Medulla oblongata (tissue), 1 donor: ENCODE measurements around the gene ZDHHC14.

Experiments
- DNase-seq: peaks from one replicate; pipeline ENCODE4 v3.0.0-alpha.2; 2015; ENCODE audit errors: extremely low spot score

Gene ZDHHC14

GRCh38 chr6:157491571-157492232, 110.7 kb downstream of the ZDHHC14 start:
- DNase-seq: no peak

DNA sequence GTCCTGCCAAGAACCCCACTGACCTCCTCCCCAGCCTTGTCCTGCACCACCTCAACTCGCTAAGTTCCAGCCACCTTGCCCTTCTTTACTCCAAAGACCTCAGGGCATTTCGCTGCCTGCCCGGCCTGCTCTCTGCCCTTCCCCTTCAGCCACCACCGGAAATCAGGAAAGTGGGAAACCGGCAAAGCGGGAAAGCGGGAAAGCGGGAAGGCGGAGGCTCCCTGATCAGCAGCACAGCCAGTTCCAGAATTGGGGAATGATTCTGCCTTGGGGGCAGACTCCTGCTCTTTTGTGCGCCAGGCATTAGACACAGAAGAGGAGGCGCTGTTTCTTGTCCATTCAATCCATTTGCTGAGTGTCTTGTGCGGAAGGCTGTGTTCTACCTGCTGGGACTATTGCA, 111.3 kb downstream of the ZDHHC14 start:
- DNase-seq: no peak

- DNase-seq: no peak
Observed at GRCh38 chr6:157492741-157493140, 111.8 kb downstream of the ZDHHC14 start.

DNA sequence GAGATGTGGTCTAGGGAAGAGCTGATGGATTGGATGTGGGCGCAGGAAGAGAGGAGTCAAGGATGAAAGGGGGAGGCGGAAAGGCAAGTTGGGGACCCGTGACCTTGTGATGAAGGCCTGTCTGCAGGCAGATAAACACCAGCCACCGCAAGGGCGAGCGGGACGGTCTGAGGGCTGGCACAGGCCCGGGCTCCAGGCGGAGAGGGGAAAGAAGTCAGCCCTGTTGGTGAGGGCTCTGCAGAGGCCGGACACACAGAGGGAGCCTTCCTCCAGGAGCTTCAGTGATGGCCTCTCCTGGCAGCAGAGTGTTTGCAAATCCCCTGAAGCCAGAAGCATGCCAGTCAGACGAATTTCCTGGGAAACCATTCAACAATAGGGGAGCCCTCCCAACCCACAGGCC, 112.2 kb downstream of the ZDHHC14 start:
- no peak for DNase-seq

- no peak for DNase-seq
Observed at GRCh38 chr6:157493576-157493975, 112.6 kb downstream of the ZDHHC14 start.

DNA sequence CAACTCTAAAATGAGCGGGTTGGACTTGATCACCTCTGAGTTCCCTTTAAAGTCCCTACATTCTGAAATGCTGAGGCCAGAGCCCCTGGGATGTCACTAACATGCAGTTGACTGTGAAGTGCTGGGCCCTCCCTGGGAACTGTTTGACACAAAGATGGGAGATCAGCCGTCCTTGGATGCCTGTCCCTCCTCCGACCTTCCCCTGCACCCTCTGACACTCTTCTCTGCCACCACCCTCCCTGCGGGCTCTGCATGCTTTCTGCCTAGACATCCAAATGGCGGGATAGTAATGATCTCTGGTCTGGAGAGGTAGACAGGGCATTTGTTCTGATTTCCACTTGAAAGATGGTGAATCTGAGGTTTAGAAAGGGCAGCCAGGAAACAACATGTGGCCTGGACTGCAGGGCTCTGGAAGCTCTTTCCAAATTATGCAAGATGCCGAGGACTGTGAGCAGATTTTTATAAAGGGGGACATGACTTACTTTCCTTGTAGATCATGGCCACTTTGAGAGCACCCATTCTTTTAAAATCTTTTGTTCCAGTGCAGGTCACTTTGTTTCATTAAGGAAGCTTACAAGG, 113.2 kb downstream of the ZDHHC14 start:
- DNase-seq: no peak

GRCh38 chr6:157496534-157497095, 115.6 kb downstream of the ZDHHC14 start:
- no peak for DNase-seq

- DNase-seq: no peak
Observed at GRCh38 chr6:157497579-157497978, 116.6 kb downstream of the ZDHHC14 start.

DNA sequence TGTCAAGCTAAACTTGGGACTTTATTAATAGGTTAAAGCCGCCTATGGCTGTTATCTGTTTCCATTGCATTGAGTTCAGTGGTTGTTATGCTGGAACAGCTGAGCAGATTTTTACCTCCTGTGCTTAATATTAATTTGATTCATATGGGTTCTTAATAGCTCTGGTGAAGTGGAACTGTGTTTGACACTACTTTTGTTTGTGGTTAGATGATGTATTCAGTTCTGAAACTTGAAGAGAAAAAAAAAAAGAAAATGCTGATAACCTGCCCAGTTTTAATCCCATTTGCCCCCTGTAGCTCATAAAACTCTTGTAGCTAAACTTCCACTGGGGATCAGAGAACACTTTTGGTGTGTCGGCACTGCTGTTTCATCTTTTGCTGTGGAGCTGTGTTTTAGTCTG, 117.8 kb downstream of the ZDHHC14 start:
- DNase-seq: no peak

DNA sequence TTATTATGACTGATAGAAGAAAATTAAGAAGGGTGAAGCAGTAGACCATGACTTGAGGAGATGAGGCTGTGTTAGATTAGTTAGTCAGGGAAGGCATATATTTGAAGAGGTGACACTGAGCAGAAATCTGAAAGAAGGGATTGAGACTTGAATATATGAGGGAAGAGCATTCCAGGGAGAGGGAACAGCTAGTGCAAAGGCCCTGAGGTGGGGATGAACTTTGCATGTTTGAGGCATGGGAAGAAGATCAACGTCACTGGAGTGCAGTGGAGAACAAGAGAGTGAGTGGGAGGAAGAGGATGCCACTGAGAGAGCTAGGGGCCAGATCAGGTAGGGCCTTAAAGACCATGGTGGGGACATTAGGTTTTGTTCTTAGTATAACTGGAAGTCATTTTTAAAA, 119.0 kb downstream of the ZDHHC14 start:
- no peak for DNase-seq

DNA sequence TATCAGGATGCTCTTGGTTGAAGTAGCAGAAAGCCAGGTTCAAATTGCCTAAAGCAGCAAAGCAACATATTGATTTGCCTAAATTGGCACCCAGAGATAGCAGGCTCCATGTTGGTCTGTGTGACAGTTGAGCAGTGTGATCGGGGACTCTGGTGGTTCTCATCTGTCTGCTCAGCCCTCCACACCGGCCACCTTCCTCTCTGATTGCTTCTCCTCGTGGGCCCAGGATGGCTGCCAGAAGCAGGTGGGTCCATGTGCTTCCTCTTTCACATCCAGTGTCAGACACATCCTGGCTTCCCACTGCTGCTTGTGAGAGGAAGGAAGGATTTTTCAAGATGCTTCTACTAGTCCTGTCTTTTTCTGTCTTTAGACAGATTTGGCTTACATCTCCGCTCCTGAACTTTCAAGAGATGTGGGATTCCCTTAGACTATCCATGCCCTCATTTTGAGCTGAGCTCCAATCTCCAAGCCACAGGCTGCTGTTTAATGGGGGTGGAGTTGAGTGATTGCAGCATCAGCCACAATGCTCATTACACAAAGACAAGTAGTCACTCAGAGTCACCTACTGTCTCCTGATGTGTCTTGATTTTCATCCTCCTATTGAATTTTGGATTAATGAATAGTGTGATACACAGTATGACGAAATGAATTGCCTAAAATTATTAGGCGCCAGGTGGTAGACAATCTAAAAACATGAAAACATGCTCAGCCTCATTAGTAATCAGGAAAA, 122.2 kb downstream of the ZDHHC14 start:
- no peak for DNase-seq

DNA sequence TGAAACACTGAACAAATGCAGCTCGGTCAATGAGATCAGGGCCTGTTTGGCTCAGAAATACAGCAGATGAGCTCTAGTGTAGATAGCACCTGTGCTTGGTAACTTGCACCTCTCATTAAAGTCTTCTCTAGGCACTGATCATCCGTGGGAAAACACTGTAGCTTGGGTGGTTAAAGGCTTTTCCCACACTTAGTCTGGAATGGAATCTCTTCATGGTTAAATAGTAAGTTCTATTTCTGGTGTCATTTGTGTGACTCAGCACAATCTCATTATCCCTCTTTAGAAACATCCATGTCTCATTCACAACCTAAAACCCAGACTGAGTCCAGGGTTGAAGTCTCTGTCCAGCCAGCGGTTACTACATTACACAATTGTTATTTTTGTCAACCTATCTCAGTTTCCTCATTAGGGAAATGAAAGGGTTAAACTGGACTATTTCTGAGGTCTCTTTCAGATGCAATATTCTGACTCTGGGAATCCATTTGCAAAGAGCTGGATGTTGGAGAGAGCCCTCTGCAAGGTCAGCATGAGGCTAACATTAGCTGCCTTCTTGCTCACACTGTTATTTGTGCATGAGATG, 125.0 kb downstream of the ZDHHC14 start:
- DNase-seq: no peak

DNA sequence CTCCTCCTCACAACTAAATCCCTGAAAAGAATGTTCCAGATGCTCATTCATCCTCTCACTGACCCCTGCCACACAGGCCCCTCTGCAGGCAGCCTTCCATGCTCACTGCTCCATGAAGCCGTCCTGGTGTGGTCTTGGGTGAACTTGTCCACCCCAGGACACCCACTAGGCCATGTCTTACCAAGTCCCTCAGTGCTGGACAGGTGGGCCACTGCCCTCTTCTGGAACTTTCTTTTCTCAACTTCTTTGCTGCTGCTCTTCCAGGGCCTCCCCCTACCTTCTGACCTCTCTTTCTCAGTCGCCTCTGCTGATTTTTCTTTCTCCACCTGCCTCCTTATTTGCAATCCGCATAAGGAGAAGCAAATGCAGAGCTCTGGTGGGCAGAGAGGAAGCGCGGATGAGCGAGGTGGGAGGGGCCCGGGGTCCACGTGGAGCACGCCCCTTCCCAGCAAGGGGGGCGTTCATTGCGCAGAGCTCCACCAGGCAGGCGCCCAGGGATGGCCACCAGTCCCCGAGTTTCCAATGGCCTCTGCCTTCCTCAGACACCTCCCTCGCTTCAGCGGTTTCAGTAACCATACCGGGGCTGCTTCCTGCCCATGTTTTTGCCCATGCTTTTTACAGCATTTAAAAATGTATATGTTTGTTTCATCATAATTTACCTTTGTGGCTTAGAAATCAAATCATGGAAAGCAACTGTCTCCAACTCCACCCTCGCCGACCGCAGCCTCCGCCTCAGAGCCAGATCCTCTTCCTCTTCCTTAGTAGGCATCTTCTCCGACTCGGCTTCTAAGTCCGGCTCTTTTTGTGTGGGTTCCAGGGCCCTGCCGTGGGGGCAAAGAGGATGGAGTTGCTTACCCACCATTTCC, 129.6 kb downstream of the ZDHHC14 start:
- no peak for DNase-seq

GRCh38 chr6:157511682-157512381, 130.8 kb downstream of the ZDHHC14 start:
- DNase-seq: no peak

DNA sequence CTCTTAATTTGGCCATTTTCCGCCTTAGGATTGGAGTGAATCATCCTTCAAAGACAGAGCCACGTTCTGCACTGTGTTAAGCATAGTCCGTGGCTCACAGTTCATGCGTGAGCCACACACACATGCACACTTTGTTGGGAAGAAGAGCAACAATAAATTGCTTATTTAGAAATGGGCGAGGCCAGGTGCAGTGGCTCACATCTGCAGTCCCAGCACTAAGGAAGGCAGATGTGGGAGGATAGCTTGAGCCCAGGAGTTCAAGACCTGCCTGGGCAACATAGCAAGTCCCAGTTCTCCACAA, 131.3 kb downstream of the ZDHHC14 start:
- no peak for DNase-seq

GRCh38 chr6:157513004-157513603, 132.1 kb downstream of the ZDHHC14 start:
- DNase-seq: peak; percentile 62

- no peak for DNase-seq
Observed at GRCh38 chr6:157513619-157514485, 132.9 kb downstream of the ZDHHC14 start.

DNA sequence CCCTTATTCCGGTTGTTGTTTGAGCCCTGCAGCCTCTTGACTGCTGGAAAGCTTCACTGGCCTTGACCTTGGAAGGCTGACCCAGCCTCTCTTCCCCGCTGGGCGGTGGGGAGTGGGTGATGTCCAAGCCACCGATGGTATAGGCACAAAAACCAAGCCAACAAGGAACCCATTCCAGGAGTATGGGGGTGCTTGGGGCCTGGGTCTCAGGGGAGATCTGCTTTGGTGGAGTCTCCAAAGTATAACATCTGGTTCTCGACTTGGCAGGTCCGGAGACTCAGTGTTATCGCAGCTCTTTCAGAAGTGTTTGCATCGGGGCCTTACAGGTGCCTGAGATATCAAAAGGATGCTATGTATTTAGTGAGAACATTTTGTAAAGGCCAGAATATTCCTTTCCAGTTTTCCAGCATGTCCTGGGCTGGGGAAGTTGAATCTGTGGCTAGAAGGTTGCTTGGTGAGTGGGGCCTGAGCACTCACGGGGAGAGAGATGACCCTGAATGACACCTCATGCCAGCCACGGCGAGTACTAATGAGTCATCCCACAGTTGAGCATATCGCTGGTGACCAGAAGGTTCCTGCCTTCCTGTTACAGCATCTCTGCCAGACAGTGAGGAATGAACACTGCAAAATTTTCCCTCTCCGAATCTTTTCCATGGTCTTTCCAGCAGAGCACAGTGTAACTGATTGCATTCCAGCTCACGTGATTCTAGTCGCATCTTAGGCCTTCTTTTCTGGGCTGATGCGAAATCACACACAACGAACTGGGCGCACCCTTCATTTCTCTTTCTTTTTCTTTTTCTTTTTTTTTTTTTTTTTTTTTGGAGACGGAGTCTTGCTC, 133.9 kb downstream of the ZDHHC14 start:
- DNase-seq: no peak
